GM03348 (cell line): ENCODE measurements around the gene DMC1.
A peak's percentile ranks its signal among the peaks of the same experiment; 100 is the strongest.

Source experiments
- DNase-seq: peaks from one replicate; pipeline ENCODE4 v3.0.0; 2012; ENCODE audit warnings: low spot score

Gene DMC1

GRCh38 chr22:38566726-38567504 is 3.1 kb downstream of the DMC1 start:
- DNase-seq, result no peak

GRCh38 chr22:38565441-38565840 is 4.5 kb downstream of the DMC1 start:
- DNase-seq, result no peak

GRCh38 chr22:38564669-38565068 is 5.3 kb downstream of the DMC1 start:
- DNase-seq, result peak; percentile 32

- peak; percentile 81 for DNase-seq
Measured at GRCh38 chr22:38554281-38554680, 15.7 kb downstream of the DMC1 start.

- DNase-seq, result no peak
Measured at GRCh38 chr22:38549101-38549894, 20.7 kb downstream of the DMC1 start.

GRCh38 chr22:38540701-38541100 is 29.3 kb downstream of the DMC1 start:
- DNase-seq, result no peak

GRCh38 chr22:38531251-38531938 is 38.6 kb downstream of the DMC1 start:
- no peak for DNase-seq

- DNase-seq, result no peak
Measured at GRCh38 chr22:38524429-38524828, 45.6 kb downstream of the DMC1 start.

GRCh38 chr22:38523479-38523878 is 46.5 kb downstream of the DMC1 start:
- no peak for DNase-seq

- DNase-seq, result no peak
Measured at GRCh38 chr22:38523029-38523428, 47.0 kb downstream of the DMC1 start.

- DNase-seq, result no peak
Measured at GRCh38 chr22:38519453-38520250, 50.3 kb downstream of the DMC1 start.

- DNase-seq, result no peak
Measured at GRCh38 chr22:38518620-38519019, 51.4 kb downstream of the DMC1 start.

GRCh38 chr22:38513063-38513462 is 56.9 kb downstream of the DMC1 start:
- DNase-seq, result no peak

- no peak for DNase-seq
Measured at GRCh38 chr22:38510416-38510970, 59.5 kb downstream of the DMC1 start.

- peak; percentile 94 for DNase-seq
Measured at GRCh38 chr22:38506118-38506962, 63.6 kb downstream of the DMC1 start, which contains the start of gene DDX17. DDX17 (minus strand) TSS chr22:38506311.

GRCh38 chr22:38505541-38506117 is 64.4 kb downstream of the DMC1 start:
- peak; percentile 92 for DNase-seq

- DNase-seq, result peak; percentile 36
Measured at GRCh38 chr22:38504731-38505540, 65.0 kb downstream of the DMC1 start.

GRCh38 chr22:38503021-38503420 is 67.0 kb downstream of the DMC1 start:
- no peak for DNase-seq
